GDM1 (cell line): ENCODE measurements around the gene KCNQ1.

Experiments
- DNase-seq: peaks from one replicate; lab custom pipeline; 2025; lab: John Stamatoyannopoulos, UW

KCNQ1 gene

GRCh38 chr11:2744166-2744565 is 299.4 kb downstream of the KCNQ1 start:
- DNase-seq: no peak

DNA sequence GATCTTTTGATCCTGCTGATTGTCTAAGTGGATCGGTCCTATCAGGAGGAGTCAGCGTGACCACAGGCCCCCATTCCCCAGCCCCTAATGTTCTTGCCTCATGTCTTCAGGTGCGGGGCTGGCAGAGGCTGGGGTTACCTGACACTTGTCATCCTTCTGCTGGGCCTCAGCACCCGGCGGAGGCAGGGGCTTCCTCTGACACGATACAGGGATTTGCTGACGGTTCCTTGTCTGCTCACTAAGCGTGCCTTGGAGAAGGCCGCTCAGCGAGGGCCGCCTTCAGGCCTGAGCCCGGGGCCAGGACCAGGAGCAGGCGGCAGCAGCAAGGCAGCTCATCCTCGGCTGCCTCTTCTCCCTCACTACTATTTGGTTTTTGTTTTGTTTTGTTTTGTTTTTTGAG is 300.7 kb downstream of the KCNQ1 start:
- DNase-seq: no peak

DNA sequence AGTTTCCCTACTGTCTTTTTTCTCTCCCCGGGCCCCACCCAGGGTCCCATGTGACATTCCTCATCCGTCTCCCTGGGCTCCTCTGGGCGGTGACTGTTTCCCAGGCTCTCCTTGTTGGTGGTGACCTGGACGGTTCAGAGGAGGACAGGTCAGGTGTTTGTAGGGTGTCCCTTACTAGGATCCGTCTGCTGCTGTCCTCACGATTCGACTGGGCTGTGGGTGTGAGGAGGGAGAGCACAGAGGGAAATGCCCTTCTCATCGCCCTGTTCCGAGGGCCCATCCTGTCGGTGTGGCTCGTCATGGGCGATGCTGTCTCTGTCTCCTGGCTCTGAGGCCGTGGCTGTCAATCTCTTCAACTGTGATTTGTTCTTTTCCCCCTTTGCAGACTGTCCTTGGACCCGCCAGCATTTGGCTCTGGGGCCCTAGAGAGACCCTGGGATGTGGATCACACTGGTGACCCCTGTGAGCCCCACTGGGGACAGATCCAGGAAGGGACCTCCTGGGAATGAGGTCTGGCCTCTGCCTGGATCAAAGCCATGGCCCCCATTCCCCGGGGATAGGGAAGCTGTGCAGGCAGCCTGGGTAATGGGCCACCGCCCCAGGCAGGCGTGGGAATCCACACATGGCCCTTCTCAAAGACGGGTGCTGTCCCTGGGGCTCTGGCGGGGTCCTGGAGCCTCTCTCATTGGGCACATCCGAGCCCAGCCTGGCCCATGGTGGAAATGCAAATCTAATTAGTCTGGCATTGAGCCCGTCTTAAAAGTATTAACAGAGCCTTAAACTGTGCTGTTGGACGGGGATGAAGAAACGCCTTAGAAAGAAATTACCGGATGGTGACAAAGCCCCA is 301.8 kb downstream of the KCNQ1 start:
- DNase-seq: no peak

GRCh38 chr11:2747248-2748027 is 302.6 kb downstream of the KCNQ1 start:
- no peak for DNase-seq

- no peak for DNase-seq
Measured at GRCh38 chr11:2748061-2748813, 303.4 kb downstream of the KCNQ1 start.

GRCh38 chr11:2748814-2749554 is 304.2 kb downstream of the KCNQ1 start:
- DNase-seq: no peak

DNA sequence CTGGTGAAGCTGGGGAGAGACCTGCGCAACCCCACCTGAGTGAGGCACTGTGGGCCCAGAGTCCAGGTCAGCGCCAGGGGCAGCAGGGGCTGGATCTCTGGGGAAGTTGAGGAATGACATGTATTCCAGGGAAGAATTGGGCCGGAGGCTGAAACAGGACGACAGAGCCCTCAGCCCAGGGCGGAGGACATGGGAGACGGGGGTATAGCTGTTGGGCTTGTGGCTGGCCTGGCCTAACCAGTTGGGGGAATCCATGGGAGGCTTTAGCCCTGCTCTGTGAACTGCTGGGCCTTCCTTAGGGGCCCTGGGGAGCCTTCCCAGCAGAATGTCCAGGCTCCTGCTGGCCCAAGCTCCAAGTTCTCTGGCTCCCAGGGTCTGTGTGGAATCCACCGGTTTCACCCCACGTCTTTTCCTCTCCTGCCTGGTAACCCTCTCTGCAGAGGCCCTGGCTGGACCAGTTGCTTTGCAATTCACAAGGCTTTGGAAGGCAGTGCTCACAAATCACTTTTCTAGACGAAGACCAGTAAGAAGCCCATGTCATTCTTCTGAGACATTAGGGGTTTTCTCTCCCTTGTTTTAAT is 305.4 kb downstream of the KCNQ1 start:
- DNase-seq: no peak

DNA sequence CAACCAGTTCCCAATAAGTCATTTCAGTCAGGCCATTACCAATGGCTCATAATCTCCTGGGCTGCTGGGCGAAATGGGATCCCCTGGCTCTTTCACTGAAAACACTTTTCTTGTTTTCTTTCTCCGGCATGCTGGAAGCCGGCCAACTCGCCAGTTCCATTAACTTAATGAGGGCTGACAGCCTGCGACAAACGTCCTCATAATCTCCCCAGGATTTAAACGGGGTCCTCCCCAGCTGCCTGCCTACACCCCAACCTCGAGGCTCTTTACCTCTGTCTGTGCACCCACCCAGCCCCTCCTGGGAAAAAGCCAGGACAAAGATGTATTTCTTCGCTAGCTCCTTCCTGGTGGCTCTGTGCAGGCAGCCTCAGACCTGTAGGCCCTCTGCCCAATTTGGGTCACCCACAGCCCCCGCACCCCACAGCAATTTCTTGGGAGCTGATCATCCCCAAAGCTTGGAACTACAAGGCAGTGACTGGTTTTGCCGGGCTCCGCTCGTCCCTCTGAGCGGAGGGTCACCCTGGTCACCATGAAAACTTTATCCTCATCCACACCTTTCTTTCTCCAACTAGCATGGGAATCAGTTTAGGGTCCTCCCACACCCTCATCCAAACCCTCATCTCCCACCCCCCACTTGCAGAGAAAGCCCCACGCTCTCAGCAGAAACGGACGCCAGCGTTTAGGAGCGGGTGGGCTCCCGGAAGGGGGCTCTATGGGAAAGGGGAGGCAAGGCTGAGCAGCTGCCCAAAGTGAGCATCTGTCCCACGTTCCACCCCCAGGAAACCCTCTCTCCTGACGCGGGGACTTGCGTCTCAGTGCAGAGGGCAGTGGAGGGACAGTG is 306.1 kb downstream of the KCNQ1 start:
- DNase-seq: no peak

- DNase-seq: no peak
Measured at GRCh38 chr11:2751523-2752203, 306.9 kb downstream of the KCNQ1 start.

DNA sequence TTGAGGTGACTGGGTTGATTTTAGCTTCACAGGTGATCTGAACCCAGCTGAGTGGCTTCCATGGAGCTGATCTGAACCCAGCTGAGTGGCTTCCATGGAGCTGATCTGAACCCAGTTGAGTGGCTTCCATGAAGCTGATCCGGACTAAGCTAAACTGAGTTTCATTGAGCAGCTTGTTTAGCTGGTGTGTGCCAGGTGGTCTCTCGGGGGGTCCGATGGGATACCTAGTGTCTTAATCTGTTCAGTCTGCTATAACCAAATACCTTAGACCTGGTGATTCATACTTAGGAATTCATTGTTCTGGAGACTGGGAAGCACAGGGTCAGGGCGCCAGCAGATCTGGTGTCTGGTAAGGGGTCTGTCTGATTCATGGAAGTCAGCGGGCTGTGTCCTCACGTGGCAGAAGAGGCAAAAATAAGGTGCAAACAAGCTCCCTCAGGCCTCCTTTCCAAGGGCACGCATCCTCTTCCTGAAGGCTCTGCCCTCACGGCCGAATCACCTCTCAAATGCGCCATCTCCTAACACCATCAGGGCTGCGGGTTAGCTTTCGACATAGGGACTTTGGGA is 307.5 kb downstream of the KCNQ1 start:
- DNase-seq: no peak

DNA sequence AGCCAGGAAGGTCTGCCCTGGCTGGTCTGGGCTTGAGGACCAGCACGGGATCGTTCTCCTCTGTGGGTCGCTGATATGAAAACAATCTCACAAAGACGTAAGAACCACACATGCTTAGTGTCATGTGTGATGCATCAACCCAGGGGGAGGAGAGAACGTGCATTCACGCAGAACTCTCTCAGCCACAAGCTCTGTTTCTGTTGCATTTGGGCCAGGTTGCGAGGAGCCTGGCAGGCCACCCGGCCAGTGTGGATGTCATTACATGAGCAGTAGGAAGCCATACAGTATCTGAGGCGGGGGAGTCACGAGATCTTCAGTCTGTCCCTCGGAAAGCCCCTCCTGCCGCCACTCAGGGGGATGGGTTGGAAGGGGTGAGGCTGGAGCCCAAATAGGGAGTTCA is 308.1 kb downstream of the KCNQ1 start:
- no peak for DNase-seq

- DNase-seq: no peak
Measured at GRCh38 chr11:2754008-2754407, 309.2 kb downstream of the KCNQ1 start.

- no peak for DNase-seq
Measured at GRCh38 chr11:2755071-2755470, 310.3 kb downstream of the KCNQ1 start.

- DNase-seq: no peak
Measured at GRCh38 chr11:2758751-2759150, 313.9 kb downstream of the KCNQ1 start.

GRCh38 chr11:2759228-2760195 is 314.7 kb downstream of the KCNQ1 start:
- DNase-seq: no peak

DNA sequence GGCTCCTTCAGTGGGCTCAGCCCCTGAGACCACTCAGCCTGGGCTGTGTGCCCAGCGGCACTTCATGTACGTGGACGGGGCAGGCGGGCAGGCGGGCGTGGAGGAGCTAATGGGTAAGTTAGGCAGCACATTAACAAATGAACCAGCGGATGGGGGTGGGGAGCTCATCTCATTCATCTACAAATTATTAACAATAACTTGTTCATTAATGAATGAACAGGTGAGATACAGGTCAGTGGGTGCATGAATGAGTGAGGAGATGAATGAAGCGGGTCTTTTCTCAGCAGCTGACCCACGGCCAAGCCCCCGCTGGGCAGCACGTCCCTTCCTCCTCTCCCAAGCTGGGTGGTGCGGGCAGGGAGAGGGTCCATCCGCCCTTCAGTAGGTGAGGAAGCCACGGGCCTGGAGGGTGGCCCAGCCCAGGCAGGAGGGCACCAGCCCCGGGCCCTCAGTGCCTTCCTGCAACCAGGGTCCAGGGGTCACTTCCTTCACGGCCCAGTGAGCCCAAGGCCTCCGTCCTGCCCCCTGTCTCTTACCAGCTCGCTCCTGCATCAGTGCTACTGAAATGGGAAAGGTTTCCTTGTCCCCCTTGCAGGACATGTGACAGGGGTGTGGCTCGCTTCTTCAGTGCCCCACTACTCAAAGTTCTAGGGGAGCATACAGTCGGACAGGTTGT is 315.5 kb downstream of the KCNQ1 start:
- no peak for DNase-seq

DNA sequence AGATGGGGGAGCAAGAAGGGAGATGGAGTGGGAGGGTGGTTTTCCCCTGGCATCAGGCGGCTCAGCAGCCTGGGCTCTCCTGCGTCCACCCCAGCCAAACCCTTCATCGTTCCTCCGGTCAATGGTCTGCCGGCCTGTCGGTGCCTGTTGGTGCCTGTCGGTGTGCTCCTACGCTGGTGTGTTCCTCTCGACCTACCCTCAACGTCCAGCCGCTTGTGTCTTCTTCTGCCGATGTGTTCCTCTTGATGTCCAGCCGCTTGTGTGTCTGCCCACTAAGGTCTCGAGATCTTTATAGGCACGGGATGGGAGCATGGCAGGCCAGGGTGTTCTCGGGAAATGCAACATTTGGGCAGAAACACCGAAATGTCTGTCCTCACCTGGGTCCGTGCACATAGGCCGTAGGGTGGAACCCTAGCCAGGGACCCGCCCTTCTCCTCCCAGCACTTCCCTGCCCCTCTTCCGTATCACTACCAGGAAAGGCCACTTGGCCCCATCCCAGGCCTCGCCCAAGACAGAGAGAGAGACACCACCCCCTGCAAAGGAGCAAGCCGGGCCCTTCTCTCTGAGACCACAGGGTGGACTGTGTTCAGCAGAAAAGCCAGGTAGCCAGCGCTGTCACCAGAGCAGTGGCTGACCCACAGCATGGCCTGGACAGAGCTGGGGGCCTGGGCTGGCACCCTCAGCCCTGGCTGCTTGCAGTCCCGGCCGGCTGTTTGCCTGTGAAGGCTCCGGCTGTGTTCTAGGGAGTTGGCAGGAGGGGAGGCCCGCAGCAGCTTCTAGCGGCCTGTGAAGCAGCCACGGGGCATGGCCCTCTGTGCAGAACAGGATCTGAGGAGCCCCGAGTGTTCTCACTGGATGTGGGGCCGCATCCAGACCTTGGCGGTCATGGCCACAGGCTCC is 316.6 kb downstream of the KCNQ1 start:
- no peak for DNase-seq
